Stimulated activated CD8-positive, alpha-beta memory T cell treated with anti-CD3 and anti-CD28 coated beads, Interleukin-7, amount 100 ng/mL, for 4 hours (primary cell): ENCODE results near the gene ATE1.
"Not testable (repeated sequence)": the region's sequence is repeated elsewhere in the genome, so short reads cannot be mapped to it uniquely, and the experiment has no call there.

ENCODE experiments used
- DNase-seq, 2 donors: peaks; one replicate each; pipeline ENCODE4 v3.0.0-alpha.2; 2020; ENCODE audit warnings: low read depth in 2 of 2

The ATE1 gene

GRCh38 chr10:121791761-121792160 lies 136.1 kb downstream of the ATE1 start:
- DNase-seq = no peak

- no peak for DNase-seq
These were observed 139.1 kb downstream of the ATE1 start for GRCh38 chr10:121788717-121789116.

- no peak for DNase-seq
These were observed 139.7 kb downstream of the ATE1 start for GRCh38 chr10:121788115-121788514.

- DNase-seq = no peak
These were observed 140.7 kb downstream of the ATE1 start for GRCh38 chr10:121787169-121787568.

- no peak for DNase-seq
These were observed 144.0 kb downstream of the ATE1 start for GRCh38 chr10:121783782-121784372.

- DNase-seq = no peak
These were observed 146.7 kb downstream of the ATE1 start for GRCh38 chr10:121781101-121781500.

GRCh38 chr10:121774813-121775212 lies 153.0 kb downstream of the ATE1 start:
- DNase-seq = no peak

- DNase-seq = no peak
These were observed 153.4 kb downstream of the ATE1 start for GRCh38 chr10:121774404-121774803.

GRCh38 chr10:121772884-121773283 lies 154.9 kb downstream of the ATE1 start:
- no peak for DNase-seq

GRCh38 chr10:121772406-121772805 lies 155.4 kb downstream of the ATE1 start:
- DNase-seq = no peak

GRCh38 chr10:121771966-121772365 lies 155.9 kb downstream of the ATE1 start:
- DNase-seq = no peak

GRCh38 chr10:121766426-121766825 lies 161.4 kb downstream of the ATE1 start:
- DNase-seq = no peak

GRCh38 chr10:121765204-121765603 lies 162.6 kb downstream of the ATE1 start:
- no peak for DNase-seq

GRCh38 chr10:121764233-121764942 lies 163.4 kb downstream of the ATE1 start:
- no peak for DNase-seq

GRCh38 chr10:121757241-121757640 lies 170.6 kb downstream of the ATE1 start:
- not testable (repeated sequence) for DNase-seq

GRCh38 chr10:121755496-121755895 lies 172.3 kb downstream of the ATE1 start:
- DNase-seq = not testable (repeated sequence)

- no peak for DNase-seq
These were observed 173.2 kb downstream of the ATE1 start for GRCh38 chr10:121754666-121755065.

- no peak for DNase-seq
These were observed 173.9 kb downstream of the ATE1 start for GRCh38 chr10:121753726-121754476.

GRCh38 chr10:121751191-121751760 lies 176.6 kb downstream of the ATE1 start:
- no peak for DNase-seq

GRCh38 chr10:121747163-121747775 lies 180.6 kb downstream of the ATE1 start:
- DNase-seq = no peak

GRCh38 chr10:121741248-121741792 lies 186.5 kb downstream of the ATE1 start:
- no peak for DNase-seq

- no peak for DNase-seq
These were observed 187.8 kb downstream of the ATE1 start for GRCh38 chr10:121740069-121740468.
